Endothelial cell of umbilical vein (primary cell): ENCODE results near the gene GTF3C4.

Experiments
- EZH2 ChIP-seq: IDR thresholded peaks from 2 replicates; pipeline ENCODE4 v1.6.1; 2012; ENCODE audit warnings: borderline replicate concordance, low read depth, mild to moderate bottlenecking, moderate library complexity, low read length, inconsistent platforms; ENCODE audit not compliant: severe bottlenecking
- FOS ChIP-seq: IDR thresholded peaks from 2 replicates; pipeline ENCODE4 v1.6.1; 2011; ENCODE audit warnings: mild to moderate bottlenecking, low read length, moderate library complexity, borderline replicate concordance; ENCODE audit not compliant: insufficient read depth
- GATA2 ChIP-seq: IDR thresholded peaks from 2 replicates; pipeline ENCODE4 v1.7.0; 2011; ENCODE audit warnings: low read depth, mild to moderate bottlenecking, moderate library complexity, mixed read lengths, low read length; ENCODE audit not compliant: insufficient read length, insufficient read depth
- POLR2A ChIP-seq: IDR thresholded peaks from 2 replicates; pipeline ENCODE4 v1.6.1; 2012; ENCODE audit warnings: low read depth, mild to moderate bottlenecking, control low read depth, low read length
- POLR2AphosphoS5 ChIP-seq: IDR thresholded peaks from 2 replicates; pipeline ENCODE4 v1.6.1; 2012; ENCODE audit warnings: low read depth, mild to moderate bottlenecking, control low read depth, low read length, moderate library complexity; ENCODE audit not compliant: insufficient read depth
- TF ChIP-seq, protein P1 (sequence below), 2 donors: IDR thresholded peaks; 1 replicate in 1 of 2; 2 replicates in 1 of 2; pipeline ENCODE4 v1.5.1; 2011; ENCODE audit warnings: low read length in 2 of 2, mild to moderate bottlenecking in 2 of 2, moderate library complexity in 2 of 2, control low read depth in 1 of 2, inconsistent platforms in 1 of 2, low read depth in 1 of 2; ENCODE audit not compliant: insufficient read depth in 1 of 2; ENCODE audit errors: extremely low read depth in 1 of 2

GRCh38 chr9:132622159-132622558 lies 48.1 kb upstream of the GTF3C4 start:
- TF ChIP-seq POLR2A (no peak), EZH2 (no peak), POLR2AphosphoS5 (no peak), GATA2 (no peak), FOS (no peak)
- TF ChIP-seq, protein P1, sequence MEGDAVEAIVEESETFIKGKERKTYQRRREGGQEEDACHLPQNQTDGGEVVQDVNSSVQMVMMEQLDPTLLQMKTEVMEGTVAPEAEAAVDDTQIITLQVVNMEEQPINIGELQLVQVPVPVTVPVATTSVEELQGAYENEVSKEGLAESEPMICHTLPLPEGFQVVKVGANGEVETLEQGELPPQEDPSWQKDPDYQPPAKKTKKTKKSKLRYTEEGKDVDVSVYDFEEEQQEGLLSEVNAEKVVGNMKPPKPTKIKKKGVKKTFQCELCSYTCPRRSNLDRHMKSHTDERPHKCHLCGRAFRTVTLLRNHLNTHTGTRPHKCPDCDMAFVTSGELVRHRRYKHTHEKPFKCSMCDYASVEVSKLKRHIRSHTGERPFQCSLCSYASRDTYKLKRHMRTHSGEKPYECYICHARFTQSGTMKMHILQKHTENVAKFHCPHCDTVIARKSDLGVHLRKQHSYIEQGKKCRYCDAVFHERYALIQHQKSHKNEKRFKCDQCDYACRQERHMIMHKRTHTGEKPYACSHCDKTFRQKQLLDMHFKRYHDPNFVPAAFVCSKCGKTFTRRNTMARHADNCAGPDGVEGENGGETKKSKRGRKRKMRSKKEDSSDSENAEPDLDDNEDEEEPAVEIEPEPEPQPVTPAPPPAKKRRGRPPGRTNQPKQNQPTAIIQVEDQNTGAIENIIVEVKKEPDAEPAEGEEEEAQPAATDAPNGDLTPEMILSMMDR (IDR thresholded peaks at IDR 0.05; ENCODE audit: extremely low read depth in 1 of 2, insufficient read depth in 1 of 2, low read depth in 1 of 2, low read length in 2 of 2) = no peak
